Prostate gland (tissue), 2 donors: ENCODE results near the gene PRKAR1B. TPM values are rescaled to one million over a fixed set of nuclear protein-coding genes. Genes with fewer than 3 reads are reported as not detected.

ENCODE experiments used
- DNase-seq: peaks from one replicate; pipeline ENCODE4 v3.0.0-alpha.2; 2019; ENCODE audit warnings: low spot score
- H3K27ac ChIP-seq, 2 donors: fragments of 200-600 bp; sonication (generic); 2 replicates each; pipeline ENCODE4 v1.5.1; 2017 to 2019
- H3K27me3 ChIP-seq: fragments of 200-600 bp; sonication (generic); replicated peaks from 2 replicates; pipeline ENCODE4 v1.5.1; 2019; ENCODE audit not compliant: insufficient read depth
- H3K36me3 ChIP-seq, 2 donors: fragments of 200-600 bp; sonication (generic); 1 replicate in 1 of 2; 2 replicates in 1 of 2; pipeline versions ENCODE4 v1.5.1 to v1.8.1; 2017 to 2019
- H3K4me1 ChIP-seq: fragments of 200-600 bp; sonication (generic); replicated peaks from 2 replicates; pipeline ENCODE4 v1.5.1; 2019
- H3K4me3 ChIP-seq, 2 donors: fragments of 200-600 bp; sonication (generic); 2 replicates each; pipeline ENCODE4 v1.5.1; 2017 to 2019
- H3K9me3 ChIP-seq: fragments of 200-600 bp; sonication (generic); 2 replicates; pipeline ENCODE4 v1.5.1; 2017
- CTCF ChIP-seq, 4 experiments: fragments of 200-600 bp in 2 of 4; fragments of 450-650 bp in 2 of 4; sonication (generic) in 2 of 4; IDR thresholded peaks; 1 replicate in 3 of 4; 2 replicates in 1 of 4; pipeline ENCODE4 v1.5.1; 2016 to 2019; ENCODE audit warnings: antibody characterized with exemption in 4 of 4, mild to moderate bottlenecking in 2 of 4, moderate library complexity in 2 of 4
- POLR2A ChIP-seq: fragments of 450-650 bp; IDR thresholded peaks from one replicate; pipeline ENCODE4 v1.6.1; 2016; ENCODE audit warnings: antibody characterized with exemption, mild to moderate bottlenecking
- POLR2AphosphoS5 ChIP-seq: sonication (generic); formaldehyde crosslinking; IDR thresholded peaks from one replicate; pipeline ENCODE4 v1.6.1; 2017; ENCODE audit warnings: antibody characterized with exemption
- WGBS: methylation state at CpG from one replicate; pipeline ENCODE4 v1.1.5; 2018; 5-methylcytosine and 5-hydroxymethylcytosine counted together
- intact Hi-C: fragments of 100-400 bp; cut with DNase I; formaldehyde crosslinking; loops from one replicate; pipeline ENCODE4 v1.14.2; 2022
- total RNA-seq, 2 donors: library from RNA; depleted of rRNA; stranded (reverse); fragments of >200 nt; gene quantifications; one replicate each; pipeline ENCODE4 v1.1.0, GENCODE V29; 2016

The PRKAR1B gene
- total RNA-seq, 2 donors from 2014 or later: 20.2 to 44.8 TPM

GRCh38 chr7:725223-726005 is 1.7 kb downstream of the PRKAR1B start:
- intact Hi-C loops: no loop called here
- Histone ChIP-seq H3K27me3 (no peaks in the 10 kb centered on the region), H3K9me3 (no peaks in the 10 kb centered on the region), H3K36me3 (no peaks in the 10 kb centered on the region), H3K27ac (no peak overlapping the region), H3K4me1 (no peaks in the 10 kb centered on the region), H3K4me3 (no peak overlapping the region)
- no peak for DNase-seq
- 86% methylated on average over 8 of the region's 8 CpGs for WGBS
- TF ChIP-seq POLR2AphosphoS5 (no peak), POLR2A (no peak), CTCF (IDR thresholded peaks at IDR 0.05) (no peak)

- DNase-seq: no peak
- Histone ChIP-seq H3K4me3 (no peak overlapping the region), H3K27me3 (no peaks in the 10 kb centered on the region), H3K27ac (no peak overlapping the region), H3K36me3 (no peaks in the 10 kb centered on the region), H3K9me3 (no peaks in the 10 kb centered on the region), H3K4me1 (no peaks in the 10 kb centered on the region)
- TF ChIP-seq CTCF (IDR thresholded peaks at IDR 0.05) (no peak), POLR2AphosphoS5 (no peak), POLR2A (no peak)
- WGBS: 90% methylated on average over 7 of the region's 7 CpGs
- intact Hi-C loops: no loop called here
These were observed 2.8 kb downstream of the PRKAR1B start for GRCh38 chr7:724298-724697.

- WGBS: 97% methylated on average over 9 of the region's 9 CpGs
- H3K27me3 ChIP-seq: no peaks in the 10 kb centered on the region
These were observed 3.5 kb downstream of the PRKAR1B start for GRCh38 chr7:723541-723940.

GRCh38 chr7:721619-722248 is 5.3 kb downstream of the PRKAR1B start:
- Histone ChIP-seq H3K36me3 (no peaks in the 10 kb centered on the region), H3K27ac (no peak overlapping the region), H3K9me3 (no peaks in the 10 kb centered on the region), H3K27me3 (no peaks in the 10 kb centered on the region), H3K4me1 (no peaks in the 10 kb centered on the region), H3K4me3 (no peak overlapping the region)
- WGBS: 97% methylated on average over 5 of the region's 5 CpGs
- no peak for TF ChIP-seq CTCF (IDR thresholded peaks at IDR 0.05)
- TF ChIP-seq POLR2A: no peak
- no peak for TF ChIP-seq POLR2AphosphoS5
- no peak for DNase-seq
- intact Hi-C loops: no loop called here

More at GRCh38 chr7:723541-723940, 3.5 kb downstream of the PRKAR1B start:
- intact Hi-C loops: no loop called here
- H3K4me3 ChIP-seq: no peak overlapping the region
- no peak overlapping the region for H3K27ac ChIP-seq
- TF ChIP-seq CTCF (IDR thresholded peaks at IDR 0.05) (no peak), POLR2A (no peak), POLR2AphosphoS5 (no peak)
- no peaks in the 10 kb centered on the region for H3K4me1 ChIP-seq
- H3K36me3 ChIP-seq: no peaks in the 10 kb centered on the region
- H3K9me3 ChIP-seq: no peaks in the 10 kb centered on the region
- no peak for DNase-seq

- Histone ChIP-seq H3K27ac (no peak overlapping the region), H3K4me3 (no peak overlapping the region), H3K36me3 (no peaks in the 10 kb centered on the region), H3K9me3 (no peaks in the 10 kb centered on the region), H3K4me1 (no peaks in the 10 kb centered on the region), H3K27me3 (no peaks in the 10 kb centered on the region)
- TF ChIP-seq CTCF (IDR thresholded peaks at IDR 0.05) (no peak), POLR2AphosphoS5 (no peak), POLR2A (no peak)
- WGBS: 83% methylated on average over 11 of the region's 11 CpGs
- intact Hi-C loops: no loop called here
- no peak for DNase-seq
These were observed 10.4 kb downstream of the PRKAR1B start for GRCh38 chr7:716636-717035.
